ENCODE data around the gene HEG1.
"Not testable (repeated sequence)": the region's sequence is repeated elsewhere in the genome, so short reads cannot be mapped to it uniquely, and the experiment has no call there.

The HEG1 gene

DNA sequence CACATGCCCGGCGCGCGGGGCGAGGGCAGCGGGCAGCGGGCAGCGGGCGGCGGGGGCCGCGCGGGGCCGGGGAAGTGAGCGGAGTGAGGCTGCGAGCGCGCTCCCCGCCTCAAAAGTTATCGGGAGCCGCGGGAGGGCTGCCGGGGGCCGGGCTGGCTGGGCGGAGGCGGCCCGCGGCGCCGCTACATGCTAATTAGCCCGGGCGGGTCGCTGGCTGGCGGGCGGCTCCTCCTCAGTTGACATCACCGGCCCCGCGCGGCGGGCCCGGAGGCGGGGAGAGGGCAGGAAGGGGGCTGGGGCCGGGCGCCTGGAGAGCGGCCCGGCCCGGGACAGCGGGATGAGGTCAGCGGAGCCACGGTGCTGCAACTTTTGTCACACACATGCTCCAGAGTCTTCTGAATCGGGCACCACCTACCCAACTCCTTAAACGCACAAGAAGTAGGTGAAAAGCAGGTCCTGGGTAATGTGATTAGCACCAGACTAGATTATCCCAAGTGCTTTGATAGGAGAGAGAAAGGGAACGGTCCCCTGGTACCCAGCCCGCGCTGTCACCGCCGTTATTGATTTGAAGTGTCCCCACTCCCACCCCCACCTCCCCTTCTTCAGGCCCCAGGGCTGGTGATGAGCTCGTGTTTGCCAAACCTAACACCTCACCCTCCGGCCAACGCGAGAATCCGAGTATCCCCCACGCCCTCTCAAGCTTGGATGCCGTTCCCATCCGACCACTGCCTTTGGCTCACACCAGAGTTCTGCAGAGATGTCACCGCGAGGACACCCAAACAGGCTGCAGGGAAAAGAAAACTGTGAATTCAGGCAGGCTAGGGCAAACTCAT lies at the start of gene HEG1:
HEG1 (minus strand) TSS at position 85 of the 833 bp plus-strand sequence. CDS start 107 bp downstream, outside the sequence.
- DNase-seq: peak; percentile 82 to 86

DNA sequence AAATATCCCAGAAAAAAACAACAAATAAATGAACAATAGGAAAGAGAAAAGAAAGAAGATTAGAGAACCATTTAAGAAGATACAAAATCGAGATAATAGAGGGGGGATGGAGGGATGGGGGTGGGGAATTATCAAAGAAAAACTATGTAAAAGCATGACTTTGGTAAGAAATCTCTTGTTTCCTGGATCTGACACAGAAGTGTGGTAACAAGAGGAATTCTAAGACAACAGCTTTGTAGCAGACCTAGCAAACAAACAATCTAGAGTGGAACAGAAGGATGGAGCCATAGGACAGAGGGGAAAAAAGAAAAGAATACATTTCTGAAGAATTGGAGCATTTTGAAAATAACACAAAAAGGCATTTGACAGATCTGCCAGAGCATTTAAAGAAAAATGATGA lies 49.3 kb upstream of the HEG1 start:
- no peak for DNase-seq

DNA sequence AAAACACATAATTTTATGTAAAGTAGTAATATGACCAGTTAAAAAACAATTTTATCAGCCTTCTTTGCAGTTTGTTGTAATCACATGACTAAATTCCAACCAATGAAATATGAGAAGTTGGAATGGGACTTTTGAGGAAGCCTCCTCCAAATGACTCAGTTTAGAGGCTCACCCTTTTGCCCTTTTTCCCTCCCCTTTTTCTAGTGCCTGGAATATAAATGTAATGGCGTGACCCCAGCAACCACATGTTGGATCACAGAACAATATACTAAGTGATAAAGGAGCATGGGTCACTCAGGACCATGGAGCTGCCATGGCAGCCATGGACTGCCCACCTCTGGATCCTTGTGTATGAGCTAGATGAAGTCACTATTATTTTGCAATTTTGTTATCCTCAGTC lies 48.8 kb upstream of the HEG1 start:
- peak in 1 of 2 donors; percentile 17 for DNase-seq

- DNase-seq: no peak
Observed at GRCh38 chr3:125103406-125103805, 47.6 kb upstream of the HEG1 start.

DNA sequence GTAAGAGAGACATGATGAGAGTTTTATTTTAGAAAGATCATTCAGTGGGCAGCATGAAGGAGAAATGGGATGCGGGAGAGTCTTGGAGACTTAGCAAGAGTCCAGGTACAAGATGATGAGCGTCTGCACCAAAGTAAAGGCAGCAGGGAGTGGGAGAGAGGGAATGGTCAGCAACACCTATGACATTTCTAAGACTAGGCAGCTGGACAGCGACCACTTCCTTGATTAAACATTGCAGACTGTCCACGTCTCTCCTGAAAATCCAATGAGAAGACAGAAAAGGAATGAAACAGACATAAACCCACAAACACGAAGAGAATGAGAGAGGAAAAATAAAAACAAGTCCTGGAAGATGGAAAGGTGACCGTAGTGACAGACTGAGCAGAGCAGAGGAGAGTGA lies 46.7 kb upstream of the HEG1 start:
- no peak for DNase-seq

DNA sequence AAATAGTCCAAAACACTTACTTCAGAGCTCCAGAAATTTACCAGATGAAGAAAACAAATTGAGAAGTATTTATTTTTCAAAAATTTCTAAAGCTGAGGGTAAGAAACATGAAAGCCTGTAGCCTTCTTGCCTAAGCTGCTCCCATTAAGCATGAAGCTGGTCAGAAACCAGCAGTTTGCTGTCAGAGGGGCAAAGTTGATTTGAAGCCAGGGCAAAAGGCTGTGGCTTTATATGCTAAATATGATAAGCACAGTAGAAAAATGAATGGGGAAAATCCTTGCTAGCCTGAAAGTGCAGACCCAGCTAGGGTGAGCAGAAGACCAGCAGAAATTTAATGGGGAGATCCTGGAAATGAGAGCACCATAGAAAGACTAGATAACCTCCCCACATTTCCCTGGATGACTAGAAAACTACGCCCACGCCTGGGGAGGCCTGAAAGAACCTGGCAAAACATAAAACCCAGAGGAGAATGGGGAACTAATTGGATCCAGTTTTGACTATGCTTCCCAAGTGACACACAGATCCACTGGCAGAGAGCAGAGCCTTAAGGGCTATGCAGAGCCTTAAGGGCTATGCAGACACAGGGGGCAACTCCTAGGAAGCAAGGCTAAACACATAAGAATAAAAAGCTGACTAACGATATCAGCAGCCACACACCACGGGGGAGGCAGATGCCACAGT lies 43.0 kb upstream of the HEG1 start:
- peak; percentile 10 to 30 for DNase-seq

DNA sequence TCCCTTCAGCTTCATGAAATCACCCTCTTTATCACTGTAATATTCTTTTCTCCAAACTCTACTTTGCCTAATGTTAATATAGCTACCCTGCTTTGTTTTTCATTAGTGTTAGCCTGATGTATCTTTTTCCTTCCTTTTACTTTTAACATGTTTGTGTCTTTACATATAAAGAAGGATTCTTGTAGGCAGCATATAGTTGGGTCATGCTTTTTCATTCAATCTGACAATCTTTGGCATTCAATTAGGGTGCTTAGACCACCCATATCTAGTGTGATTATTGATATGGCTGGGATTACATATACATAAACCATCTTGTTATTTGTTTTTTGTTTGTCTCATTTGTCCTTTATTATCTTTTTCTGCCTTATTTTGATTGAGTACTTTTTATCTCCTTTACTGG lies 34.9 kb upstream of the HEG1 start:
- no peak for DNase-seq

DNA sequence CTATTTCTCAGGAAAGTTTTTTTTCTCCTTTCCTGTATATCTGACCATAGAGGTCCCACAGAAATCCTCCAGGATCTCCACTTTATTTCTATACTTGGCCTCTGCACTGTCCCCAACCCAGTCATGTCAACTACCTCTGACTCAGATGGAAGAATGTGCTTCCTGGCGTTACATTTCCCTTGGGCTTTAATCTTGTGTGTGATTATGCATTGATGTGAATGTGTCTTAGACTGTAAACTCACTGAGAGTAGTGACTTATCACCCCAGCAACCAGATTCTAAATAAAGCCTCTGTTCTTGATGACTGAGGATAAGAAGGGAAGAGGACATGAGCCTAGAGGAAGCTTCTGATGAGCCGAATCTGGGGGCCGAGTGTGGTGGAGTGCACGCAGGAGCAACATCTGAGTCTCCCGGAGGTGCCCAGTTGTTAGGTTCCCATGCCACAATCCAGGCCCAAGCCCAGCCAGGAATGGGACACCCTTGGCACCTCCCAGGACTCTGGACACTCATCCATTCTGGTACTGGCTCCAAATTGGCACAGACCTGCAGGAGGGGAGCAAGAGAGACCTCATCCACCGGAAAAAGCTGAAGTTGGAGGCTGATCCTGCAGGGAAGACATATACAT lies 32.1 kb upstream of the HEG1 start:
- no peak for DNase-seq

DNA sequence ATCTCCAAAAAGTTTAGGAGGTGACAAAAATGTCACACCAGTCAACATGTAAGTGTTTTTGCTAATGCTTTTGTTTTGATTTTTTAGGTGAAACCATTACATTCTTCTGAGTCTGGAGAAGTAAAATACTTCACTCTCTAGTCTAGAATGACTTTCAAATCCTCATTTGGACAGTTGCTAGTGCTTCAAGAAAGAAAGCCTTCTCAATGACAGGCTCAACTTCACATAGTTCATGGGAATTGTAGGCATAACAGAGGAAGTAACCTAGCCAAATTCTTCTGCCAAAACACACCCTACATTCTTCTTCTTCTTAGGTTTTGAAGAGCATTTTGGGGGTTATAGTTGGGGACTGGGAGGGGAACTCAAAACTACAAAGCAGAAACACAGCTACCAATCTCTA lies 29.4 kb upstream of the HEG1 start:
- no peak for DNase-seq

DNA sequence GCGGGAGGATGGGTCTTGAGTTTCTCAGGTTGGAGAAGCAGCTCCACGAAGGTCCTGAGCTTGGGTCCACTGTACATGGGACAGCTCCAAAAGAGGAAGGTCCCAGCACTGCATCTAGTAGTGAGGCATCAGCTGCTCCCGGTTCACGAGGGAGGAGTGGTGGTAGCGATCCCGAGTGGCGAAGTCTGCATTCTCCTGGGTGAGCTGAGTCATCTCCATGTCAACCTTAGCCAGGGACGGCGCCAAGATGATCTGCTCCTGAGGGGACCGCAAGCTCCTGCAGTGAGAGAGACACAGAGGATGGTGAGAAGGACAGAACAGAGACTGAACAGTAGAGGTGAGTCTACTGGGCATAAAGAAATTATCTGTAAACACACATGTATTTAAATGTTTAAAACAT lies 28.0 kb upstream of the HEG1 start:
- DNase-seq: no peak

DNA sequence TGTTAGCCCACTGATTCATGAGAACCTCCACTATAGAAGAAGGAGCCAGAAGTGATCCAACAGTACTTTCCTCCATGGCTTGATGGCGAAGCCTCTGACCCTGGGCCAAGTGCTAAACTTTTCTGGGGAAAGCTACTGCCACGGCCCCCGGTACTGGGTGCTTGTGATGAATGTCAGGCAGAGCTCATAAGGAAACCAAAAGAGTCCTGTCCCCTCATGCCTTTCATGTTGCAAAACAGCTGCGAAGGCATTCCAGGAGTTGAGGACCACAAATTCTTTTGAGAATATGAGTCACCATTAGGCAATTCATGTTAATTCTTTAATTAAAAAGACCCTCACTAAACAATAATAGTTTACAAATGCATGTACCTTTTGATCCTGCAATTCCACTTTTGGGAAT lies 26.5 kb upstream of the HEG1 start:
- not testable (repeated sequence) for DNase-seq

- DNase-seq: no peak
Observed at GRCh38 chr3:125080077-125080476, 24.3 kb upstream of the HEG1 start.

DNA sequence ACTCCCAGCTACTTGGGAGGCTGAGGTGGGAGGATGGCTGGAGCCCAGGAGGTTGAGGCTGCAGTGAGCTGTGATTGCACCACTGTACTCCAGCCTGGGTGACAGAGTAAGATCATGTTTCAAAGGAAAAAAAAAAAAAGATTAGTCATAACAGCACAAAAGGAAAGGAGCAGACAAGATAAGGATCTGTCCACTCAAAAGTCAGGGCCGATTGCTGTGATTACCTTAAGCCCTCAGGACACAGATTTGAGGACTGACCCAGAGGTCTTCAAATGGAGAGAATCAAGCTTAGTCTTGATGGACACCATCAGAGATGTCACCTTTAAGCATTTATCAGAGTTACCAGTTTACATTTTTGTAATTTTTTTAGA lies 23.9 kb upstream of the HEG1 start:
- DNase-seq: no peak

- no peak for DNase-seq
Observed at GRCh38 chr3:125078951-125079674, 23.3 kb upstream of the HEG1 start.

GRCh38 chr3:125077864-125078263 lies 22.1 kb upstream of the HEG1 start:
- DNase-seq: no peak

- no peak for DNase-seq
Observed at GRCh38 chr3:125076464-125076863, 20.7 kb upstream of the HEG1 start.

GRCh38 chr3:125075738-125076137 lies 19.9 kb upstream of the HEG1 start:
- DNase-seq: no peak

GRCh38 chr3:125073390-125073905 lies 17.7 kb upstream of the HEG1 start:
- DNase-seq: no peak

- DNase-seq: no peak
Observed at GRCh38 chr3:125072749-125073389, 17.1 kb upstream of the HEG1 start.

DNA sequence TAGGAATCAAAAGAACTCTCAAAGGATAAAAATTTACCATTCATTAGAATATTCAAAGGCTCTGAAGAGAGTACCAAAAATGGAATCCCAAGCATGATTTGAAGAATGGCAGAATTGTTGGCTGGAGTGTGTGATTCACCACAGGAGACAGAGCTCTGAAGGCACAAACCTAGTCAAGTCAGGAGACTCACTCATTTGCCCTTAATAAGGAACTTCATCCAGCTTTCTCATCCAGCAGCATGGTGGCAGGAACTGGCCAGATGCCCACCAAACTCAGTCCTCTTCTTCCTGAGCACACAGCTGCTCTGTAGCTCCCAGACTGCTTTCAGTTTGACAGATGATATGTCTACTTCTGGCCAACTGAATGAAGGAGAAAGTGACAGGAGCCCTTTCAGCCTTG lies 16.5 kb upstream of the HEG1 start:
- no peak for DNase-seq

- DNase-seq: no peak
Observed at GRCh38 chr3:125069968-125070745, 14.4 kb upstream of the HEG1 start.

DNA sequence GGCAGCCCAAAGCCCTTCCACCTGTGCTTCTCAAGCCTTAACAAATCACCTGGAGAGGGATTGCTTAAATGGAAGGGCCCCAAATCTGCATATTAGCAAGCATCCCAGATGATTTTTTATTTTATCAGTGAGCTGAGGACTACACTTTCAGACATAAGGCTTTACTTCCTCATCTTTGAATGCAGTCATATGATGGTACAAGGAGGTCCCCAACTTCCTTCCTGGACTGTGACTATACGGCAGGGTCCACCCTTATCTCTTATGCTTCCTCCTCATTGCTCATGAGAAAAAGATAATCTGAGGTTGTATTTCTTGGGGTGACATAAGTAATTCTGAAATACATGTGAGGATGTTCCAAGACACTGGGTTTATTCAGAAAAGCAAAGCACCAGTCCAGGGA lies 13.7 kb upstream of the HEG1 start:
- peak; percentile 27 to 28 for DNase-seq

Data from inflammatory macrophage treated with lipopolysaccharide for 1 hour (primary cell).